ENCODE data around the gene ROR2. TPM values are rescaled to one million over a fixed set of nuclear protein-coding genes. Genes with fewer than 3 reads are reported as not detected.
"Not testable (repeated sequence)": the region's sequence is repeated elsewhere in the genome, so short reads cannot be mapped to it uniquely, and the experiment has no call there.

Gene ROR2
- polyA plus RNA-seq, 4 donors = 0.54 to 5.6 (median 3.2) TPM; not detected in 1

DNA sequence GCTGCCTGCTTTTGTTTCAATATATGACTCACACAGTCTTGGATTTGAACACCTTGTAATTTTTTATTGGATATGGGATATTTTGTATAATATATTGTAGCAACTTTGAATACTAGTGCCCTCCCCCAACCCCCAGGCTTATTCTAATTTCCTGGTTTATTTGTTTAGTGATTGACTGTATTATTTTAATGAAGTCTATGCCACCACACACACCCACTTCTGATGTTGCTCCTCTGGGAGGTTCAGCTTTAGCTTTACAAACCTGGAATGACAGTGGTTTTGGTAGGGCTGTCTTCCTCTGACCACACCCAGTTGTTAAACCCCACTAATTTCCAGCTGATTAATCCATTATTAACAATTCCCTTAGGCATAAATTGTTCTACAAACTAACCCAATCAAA is 320.3 kb downstream of the ROR2 start:
- Histone ChIP-seq H3K9me3 (ENCODE audit: control insufficient read depth in 2 of 2, insufficient read depth in 1 of 2, low read depth in 1 of 2, low read length in 1 of 2) (peaks cover 0 to 9% of the 10 kb centered on the region in 2 donors), H3K4me1 (ENCODE audit: control insufficient read depth in 3 of 3, insufficient read depth in 2 of 3, low read depth in 1 of 3, low read length in 2 of 3) (no peaks in the 10 kb centered on the region), H3K4me3 (ENCODE audit: low read depth in 1 of 3, low read length in 3 of 3) (no peak overlapping the region), H3K27me3 (ENCODE audit: control insufficient read depth in 3 of 3, insufficient read depth in 3 of 3, low read length in 3 of 3) (peaks cover 0 to 4% (median 0%) of the 10 kb centered on the region in 3 donors), H3K27ac (ENCODE audit: low read depth in 1 of 3, low read length in 2 of 3) (no peak overlapping the region), H3K36me3 (ENCODE audit: control insufficient read depth in 3 of 3, insufficient read depth in 2 of 3, low read depth in 1 of 3, low read length in 3 of 3) (no peaks in the 10 kb centered on the region)
- FAIRE-seq (no peak), DNase-seq (no peak)

DNA sequence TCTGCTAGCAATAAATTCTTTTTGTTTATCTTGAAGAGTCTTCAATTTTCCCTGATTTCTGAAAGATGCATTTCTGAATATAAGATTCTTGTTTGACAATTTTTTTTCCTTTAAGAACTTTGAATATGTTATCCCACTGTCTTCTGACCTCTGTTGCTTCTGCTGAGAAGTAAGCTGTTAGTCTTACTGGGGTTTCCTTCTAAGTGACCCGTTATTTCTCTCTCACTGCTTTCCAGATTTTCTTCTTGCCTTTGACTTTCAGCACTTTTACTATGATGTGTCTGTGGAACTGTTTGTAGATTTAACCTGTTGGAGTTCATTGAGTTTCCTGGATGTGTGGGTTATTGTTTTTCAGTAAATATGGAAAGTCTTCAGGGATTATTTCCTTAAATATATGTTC is 321.1 kb downstream of the ROR2 start:
- no peak for FAIRE-seq
- DNase-seq = no peak
- 87 to 97% (median 91%) methylated on average over 1 of the region's 1 CpG for WGBS, 3 donors

DNA sequence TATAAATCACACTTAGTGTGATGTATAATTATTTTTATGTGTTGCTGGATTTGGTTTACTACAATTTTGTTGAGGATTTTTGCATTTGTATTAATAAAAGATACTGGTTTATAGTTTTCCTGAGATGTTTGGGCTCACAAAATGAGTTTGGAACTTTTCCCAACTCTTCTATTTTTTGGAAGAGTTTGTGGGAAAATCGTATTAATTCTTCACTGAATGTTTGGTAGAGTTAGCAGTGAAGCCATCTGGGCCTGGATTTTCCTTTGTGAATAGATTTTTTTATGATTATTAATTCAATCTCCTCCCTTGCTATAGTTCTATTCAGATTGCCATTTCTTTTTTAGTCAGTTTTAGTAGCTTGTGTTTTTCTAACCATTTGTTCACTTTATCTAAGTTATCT is 324.7 kb downstream of the ROR2 start:
- DNase-seq (no peak), FAIRE-seq (no peak)
- Histone ChIP-seq H3K9me3 (ENCODE audit: control insufficient read depth in 2 of 2, insufficient read depth in 1 of 2, low read depth in 1 of 2, low read length in 1 of 2) (peaks cover 0 to 9% of the 10 kb centered on the region in 2 donors), H3K4me1 (ENCODE audit: control insufficient read depth in 3 of 3, insufficient read depth in 2 of 3, low read depth in 1 of 3, low read length in 2 of 3) (no peaks in the 10 kb centered on the region), H3K27me3 (ENCODE audit: control insufficient read depth in 3 of 3, insufficient read depth in 3 of 3, low read length in 3 of 3) (no peaks in the 10 kb centered on the region), H3K36me3 (ENCODE audit: control insufficient read depth in 3 of 3, insufficient read depth in 2 of 3, low read depth in 1 of 3, low read length in 3 of 3) (no peaks in the 10 kb centered on the region), H3K4me3 (ENCODE audit: low read depth in 1 of 3, low read length in 3 of 3) (no peak overlapping the region), H3K27ac (ENCODE audit: low read depth in 1 of 3, low read length in 2 of 3) (no peak overlapping the region)
- 48 to 72% (median 55%) methylated on average over 1 of the region's 1 CpG for WGBS, 3 donors

More for the DNA sequence above, 321.1 kb downstream of the ROR2 start:
- H3K36me3 ChIP-seq (ENCODE audit: control insufficient read depth in 3 of 3, insufficient read depth in 2 of 3, low read depth in 1 of 3, low read length in 3 of 3) = no peaks in the 10 kb centered on the region
- H3K4me1 ChIP-seq (ENCODE audit: control insufficient read depth in 3 of 3, insufficient read depth in 2 of 3, low read depth in 1 of 3, low read length in 2 of 3) = no peaks in the 10 kb centered on the region
- peaks cover 0 to 4% (median 0%) of the 10 kb centered on the region in 3 donors for H3K27me3 ChIP-seq (ENCODE audit: control insufficient read depth in 3 of 3, insufficient read depth in 3 of 3, low read length in 3 of 3)
- H3K27ac ChIP-seq (ENCODE audit: low read depth in 1 of 3, low read length in 2 of 3) = no peak overlapping the region
- H3K4me3 ChIP-seq (ENCODE audit: low read depth in 1 of 3, low read length in 3 of 3) = no peak overlapping the region
- H3K9me3 ChIP-seq (ENCODE audit: control insufficient read depth in 2 of 2, insufficient read depth in 1 of 2, low read depth in 1 of 2, low read length in 1 of 2) = peaks cover 0 to 9% of the 10 kb centered on the region in 2 donors

DNA sequence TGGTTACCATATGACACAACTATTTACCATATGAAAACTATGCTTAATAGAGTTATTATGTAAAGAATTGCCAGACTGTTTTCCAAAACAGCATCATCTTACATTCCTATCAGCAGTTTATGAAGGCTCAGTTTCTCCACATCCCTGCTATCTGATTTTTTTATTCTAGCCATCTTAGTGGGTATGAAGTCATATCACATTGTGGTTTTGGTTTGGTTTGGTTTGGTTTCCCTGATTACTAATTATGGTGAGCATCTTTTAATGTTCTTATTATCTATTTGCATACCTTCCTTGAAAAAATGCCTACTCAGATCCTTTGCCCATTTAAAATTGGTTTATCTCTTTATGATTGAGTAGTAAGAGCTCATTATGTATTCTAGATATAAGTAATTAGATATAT is 327.0 kb downstream of the ROR2 start:
- Histone ChIP-seq H3K4me1 (ENCODE audit: control insufficient read depth in 3 of 3, insufficient read depth in 2 of 3, low read depth in 1 of 3, low read length in 2 of 3) (no peaks in the 10 kb centered on the region), H3K36me3 (ENCODE audit: control insufficient read depth in 3 of 3, insufficient read depth in 2 of 3, low read depth in 1 of 3, low read length in 3 of 3) (no peaks in the 10 kb centered on the region), H3K9me3 (ENCODE audit: control insufficient read depth in 2 of 2, insufficient read depth in 1 of 2, low read depth in 1 of 2, low read length in 1 of 2) (no peaks in the 10 kb centered on the region), H3K27me3 (ENCODE audit: control insufficient read depth in 3 of 3, insufficient read depth in 3 of 3, low read length in 3 of 3) (no peaks in the 10 kb centered on the region), H3K4me3 (ENCODE audit: low read depth in 1 of 3, low read length in 3 of 3) (no peak overlapping the region), H3K27ac (ENCODE audit: low read depth in 1 of 3, low read length in 2 of 3) (no peak overlapping the region)
- FAIRE-seq = no peak
- no peak for DNase-seq

DNA sequence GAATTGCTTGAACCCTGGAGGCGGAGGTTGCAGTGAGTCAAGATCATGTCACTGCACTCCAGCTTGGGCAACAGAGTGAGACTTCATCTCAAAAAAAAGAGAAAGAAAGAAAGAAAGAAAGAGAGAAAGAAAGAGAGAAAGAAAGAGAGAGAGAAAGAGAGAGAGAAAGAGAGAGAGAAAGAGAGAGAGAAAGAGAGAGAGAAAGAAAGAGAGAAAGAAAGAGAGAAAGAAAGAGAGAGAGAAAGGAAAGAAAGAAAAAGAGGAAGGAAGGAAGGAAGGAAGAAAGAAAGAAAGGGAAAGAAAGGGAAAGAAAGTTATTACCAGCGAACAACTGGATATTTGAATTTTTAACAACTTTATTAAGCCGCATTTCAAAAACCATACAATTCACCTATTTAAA is 327.9 kb downstream of the ROR2 start:
- H3K27me3 ChIP-seq (ENCODE audit: control insufficient read depth in 3 of 3, insufficient read depth in 3 of 3, low read length in 3 of 3); FAIRE-seq; H3K4me3 ChIP-seq (ENCODE audit: low read depth in 1 of 3, low read length in 3 of 3); H3K9me3 ChIP-seq (ENCODE audit: control insufficient read depth in 2 of 2, insufficient read depth in 1 of 2, low read depth in 1 of 2, low read length in 1 of 2); DNase-seq; H3K27ac ChIP-seq (ENCODE audit: low read depth in 1 of 3, low read length in 2 of 3); H3K36me3 ChIP-seq (ENCODE audit: control insufficient read depth in 3 of 3, insufficient read depth in 2 of 3, low read depth in 1 of 3, low read length in 3 of 3); H3K4me1 ChIP-seq (ENCODE audit: control insufficient read depth in 3 of 3, insufficient read depth in 2 of 3, low read depth in 1 of 3, low read length in 2 of 3): not testable (repeated sequence)
- WGBS, 3 donors = 95 to 97% (median 95%) methylated on average over 3 of the region's 3 CpGs

DNA sequence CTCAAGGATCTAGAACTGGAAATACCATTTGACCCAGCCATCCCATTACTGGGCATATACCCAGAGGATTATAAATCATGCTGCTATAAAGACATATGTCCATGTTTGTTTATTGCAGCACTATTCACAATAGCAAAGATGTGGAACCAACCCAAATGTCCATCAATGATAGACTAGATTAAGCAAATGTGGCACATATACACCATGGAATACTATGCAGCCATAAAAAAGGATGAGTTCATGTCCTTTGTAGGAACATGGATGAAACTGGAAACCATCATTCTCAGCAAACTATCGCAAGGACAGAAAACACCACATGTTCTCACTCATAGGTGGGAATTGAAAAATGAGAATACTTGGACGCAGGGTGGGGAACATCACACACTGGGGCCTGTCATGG is 336.0 kb downstream of the ROR2 start:
- not testable (repeated sequence) for H3K4me1 ChIP-seq (ENCODE audit: control insufficient read depth in 3 of 3, insufficient read depth in 2 of 3, low read depth in 1 of 3, low read length in 2 of 3); FAIRE-seq; H3K27ac ChIP-seq (ENCODE audit: low read depth in 1 of 3, low read length in 2 of 3); H3K4me3 ChIP-seq (ENCODE audit: low read depth in 1 of 3, low read length in 3 of 3); H3K27me3 ChIP-seq (ENCODE audit: control insufficient read depth in 3 of 3, insufficient read depth in 3 of 3, low read length in 3 of 3); H3K9me3 ChIP-seq (ENCODE audit: control insufficient read depth in 2 of 2, insufficient read depth in 1 of 2, low read depth in 1 of 2, low read length in 1 of 2); DNase-seq; H3K36me3 ChIP-seq (ENCODE audit: control insufficient read depth in 3 of 3, insufficient read depth in 2 of 3, low read depth in 1 of 3, low read length in 3 of 3)
- WGBS, 3 donors = 97 to 100% (median 98%) methylated on average over 2 of the region's 2 CpGs

DNA sequence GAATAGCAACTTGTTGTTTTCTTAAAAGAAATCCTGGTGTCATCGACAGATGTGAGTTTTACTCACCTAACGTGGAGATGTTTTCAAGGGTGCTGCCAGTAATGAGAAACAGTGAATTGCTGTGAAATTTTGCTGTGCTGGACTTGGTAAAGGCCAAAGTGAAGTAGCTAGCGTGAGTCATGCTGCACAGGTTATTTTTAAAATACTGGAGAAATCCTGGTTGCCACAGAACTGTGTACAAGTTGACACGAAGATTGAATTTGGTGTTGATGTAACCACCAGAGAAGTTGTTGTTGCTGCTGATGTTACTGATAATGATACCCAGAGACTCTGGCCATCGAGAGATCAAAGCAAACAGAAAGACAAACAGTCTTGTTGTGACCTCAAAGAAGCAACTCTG is 338.4 kb downstream of the ROR2 start:
- no peaks in the 10 kb centered on the region for H3K4me1 ChIP-seq (ENCODE audit: control insufficient read depth in 3 of 3, insufficient read depth in 2 of 3, low read depth in 1 of 3, low read length in 2 of 3)
- FAIRE-seq (no peak), DNase-seq (no peak)
- no peaks in the 10 kb centered on the region for H3K9me3 ChIP-seq (ENCODE audit: control insufficient read depth in 2 of 2, insufficient read depth in 1 of 2, low read depth in 1 of 2, low read length in 1 of 2)
- no peaks in the 10 kb centered on the region for H3K36me3 ChIP-seq (ENCODE audit: control insufficient read depth in 3 of 3, insufficient read depth in 2 of 3, low read depth in 1 of 3, low read length in 3 of 3)
- no peak overlapping the region for H3K27ac ChIP-seq (ENCODE audit: low read depth in 1 of 3, low read length in 2 of 3)
- H3K27me3 ChIP-seq (ENCODE audit: control insufficient read depth in 3 of 3, insufficient read depth in 3 of 3, low read length in 3 of 3) = no peaks in the 10 kb centered on the region
- 55 to 65% (median 62%) methylated on average over 5 of the region's 5 CpGs for WGBS, 3 donors
- no peak overlapping the region for H3K4me3 ChIP-seq (ENCODE audit: low read depth in 1 of 3, low read length in 3 of 3)

DNA sequence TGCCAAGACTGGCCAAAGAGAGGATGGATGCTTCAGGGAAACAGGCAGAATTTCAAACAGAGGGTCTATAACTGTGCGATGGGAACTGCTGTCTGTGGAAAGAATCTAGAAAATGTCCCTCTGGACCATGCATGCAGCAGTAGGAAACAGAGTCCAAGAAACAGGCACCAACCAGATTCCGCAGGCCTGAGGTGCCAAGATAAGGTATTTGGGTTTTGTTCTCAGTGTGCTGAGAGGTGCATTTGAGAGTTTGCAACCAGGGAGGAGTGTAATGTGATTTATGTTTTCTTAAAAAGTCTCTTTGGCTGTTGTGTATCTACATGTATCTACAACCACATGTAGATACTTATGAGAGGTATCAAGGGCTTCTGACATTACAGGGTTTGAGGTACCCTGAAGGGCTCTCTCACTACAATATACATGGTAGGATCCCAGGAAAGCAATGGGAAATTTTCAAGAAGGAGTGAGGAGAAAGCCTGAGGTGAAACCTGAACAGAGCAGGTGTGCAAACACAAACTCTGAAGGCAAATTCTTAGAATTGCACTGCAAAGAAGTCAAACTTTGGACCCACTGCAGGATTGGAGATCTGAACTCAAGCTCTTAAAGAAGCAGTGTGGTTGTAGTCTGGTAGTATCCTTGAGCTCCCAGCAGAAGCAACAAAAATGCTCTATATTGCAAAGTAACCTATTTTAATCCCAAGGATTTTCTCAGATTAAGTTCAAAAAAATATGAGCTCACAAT is 343.6 kb downstream of the ROR2 start:
- no peaks in the 10 kb centered on the region for H3K9me3 ChIP-seq (ENCODE audit: control insufficient read depth in 2 of 2, insufficient read depth in 1 of 2, low read depth in 1 of 2, low read length in 1 of 2)
- WGBS, 3 donors = 34 to 74% (median 54%) methylated on average over 2 of the region's 2 CpGs
- FAIRE-seq = no peak
- DNase-seq = peak; percentile 49 to 52
- peaks cover 0 to 4% (median 0%) of the 10 kb centered on the region in 3 donors for H3K4me1 ChIP-seq (ENCODE audit: control insufficient read depth in 3 of 3, insufficient read depth in 2 of 3, low read depth in 1 of 3, low read length in 2 of 3)
- H3K27ac ChIP-seq (ENCODE audit: low read depth in 1 of 3, low read length in 2 of 3) = no peak overlapping the region
- no peaks in the 10 kb centered on the region for H3K27me3 ChIP-seq (ENCODE audit: control insufficient read depth in 3 of 3, insufficient read depth in 3 of 3, low read length in 3 of 3)
- H3K36me3 ChIP-seq (ENCODE audit: control insufficient read depth in 3 of 3, insufficient read depth in 2 of 3, low read depth in 1 of 3, low read length in 3 of 3) = no peaks in the 10 kb centered on the region
- H3K4me3 ChIP-seq (ENCODE audit: low read depth in 1 of 3, low read length in 3 of 3) = no peak overlapping the region

All from small intestine (tissue), 7 donors.